NCI-H1105 (cell line): Measurements from ENCODE around the gene PTPRD.
"Not testable (repeated sequence)": the region's sequence is repeated elsewhere in the genome, so short reads cannot be mapped to it uniquely, and the experiment has no call there.

Source experiments
- DNase-seq: peaks from one replicate; lab custom pipeline; 2025; lab: John Stamatoyannopoulos, UW

PTPRD gene

GRCh38 chr9:9004810-9005209 lies 1608.0 kb downstream of the PTPRD start:
- DNase-seq: no peak

- peak; percentile 17 for DNase-seq
These were observed 1609.8 kb downstream of the PTPRD start for GRCh38 chr9:9002826-9003583.

- no peak for DNase-seq
These were observed 1632.2 kb downstream of the PTPRD start for GRCh38 chr9:8980496-8981013.

- DNase-seq: no peak
These were observed 1634.5 kb downstream of the PTPRD start for GRCh38 chr9:8978334-8978733.

GRCh38 chr9:8968350-8968749 lies 1644.5 kb downstream of the PTPRD start:
- not testable (repeated sequence) for DNase-seq

GRCh38 chr9:8963885-8964284 lies 1648.9 kb downstream of the PTPRD start:
- DNase-seq: no peak

GRCh38 chr9:8962084-8962483 lies 1650.7 kb downstream of the PTPRD start:
- DNase-seq: no peak

- no peak for DNase-seq
These were observed 1651.5 kb downstream of the PTPRD start for GRCh38 chr9:8961186-8961851.

GRCh38 chr9:8960254-8960653 lies 1652.5 kb downstream of the PTPRD start:
- DNase-seq: no peak

GRCh38 chr9:8958358-8958757 lies 1654.4 kb downstream of the PTPRD start:
- DNase-seq: no peak

GRCh38 chr9:8955315-8955714 lies 1657.5 kb downstream of the PTPRD start:
- no peak for DNase-seq

GRCh38 chr9:8946461-8946860 lies 1666.3 kb downstream of the PTPRD start:
- DNase-seq: no peak

- no peak for DNase-seq
These were observed 1669.4 kb downstream of the PTPRD start for GRCh38 chr9:8943392-8943791.

GRCh38 chr9:8940650-8941049 lies 1672.2 kb downstream of the PTPRD start:
- DNase-seq: no peak

- no peak for DNase-seq
These were observed 1686.3 kb downstream of the PTPRD start for GRCh38 chr9:8926461-8926860.

GRCh38 chr9:8924562-8924961 lies 1688.2 kb downstream of the PTPRD start:
- DNase-seq: no peak

GRCh38 chr9:8920478-8921183 lies 1692.2 kb downstream of the PTPRD start:
- not testable (repeated sequence) for DNase-seq

- peak; percentile 64 for DNase-seq
These were observed 1694.7 kb downstream of the PTPRD start for GRCh38 chr9:8917956-8918739.

- no peak for DNase-seq
These were observed 1696.0 kb downstream of the PTPRD start for GRCh38 chr9:8916771-8917170.

GRCh38 chr9:8907868-8908267 lies 1704.9 kb downstream of the PTPRD start:
- no peak for DNase-seq

GRCh38 chr9:8905731-8906130 lies 1707.1 kb downstream of the PTPRD start:
- no peak for DNase-seq
